ENCODE results near the gene SLC4A3.

GRCh38 chr2:219687882-219688559 is 60.6 kb downstream of the SLC4A3 start:
- TF ChIP-seq CTCF (IDR thresholded peaks at IDR 0.05) (no peak), POLR2A (IDR thresholded peaks at IDR 0.05) (no peak)

All from lower leg skin (tissue), 3 donors.